GM19240 (cell line): ENCODE data around the gene HCFC1.
A peak's percentile ranks its signal among the peaks of the same experiment; 100 is the strongest.

ENCODE experiments used
- DNase-seq: peaks from one replicate; pipeline ENCODE4 v3.0.0; 2011; ENCODE audit warnings: low spot score; ENCODE audit not compliant: insufficient read length

HCFC1 gene

GRCh38 chrX:153971450-153972367, at the start of gene HCFC1:
TSS of gene HCFC1 (minus strand) at chrX:153971818. CDS start at chrX:153970840, 978 bp downstream.
- peak; percentile 45 for DNase-seq

GRCh38 chrX:154021131-154021611, 49.6 kb upstream of the HCFC1 start:
- DNase-seq, result no peak

GRCh38 chrX:154020536-154021115, 49.0 kb upstream of the HCFC1 start:
- no peak for DNase-seq

GRCh38 chrX:154019633-154020528, 48.3 kb upstream of the HCFC1 start, which contains the start of gene IRAK1:
TSS of gene IRAK1 (minus strand) at chrX:154019902. CDS start at chrX:154019812, 90 bp downstream.
- no peak for DNase-seq

GRCh38 chrX:154019061-154019621, 47.5 kb upstream of the HCFC1 start:
- no peak for DNase-seq

GRCh38 chrX:154018518-154019060, 47.0 kb upstream of the HCFC1 start:
- DNase-seq, result no peak

GRCh38 chrX:154017766-154018517, 46.3 kb upstream of the HCFC1 start:
- no peak for DNase-seq

- no peak for DNase-seq
These were observed 44.9 kb upstream of the HCFC1 start for GRCh38 chrX:154016366-154017076.

GRCh38 chrX:154015581-154016264, 44.1 kb upstream of the HCFC1 start:
- no peak for DNase-seq

- no peak for DNase-seq
These were observed 43.1 kb upstream of the HCFC1 start for GRCh38 chrX:154014429-154015380.

- DNase-seq, result no peak
These were observed 42.2 kb upstream of the HCFC1 start for GRCh38 chrX:154013614-154014360.

- no peak for DNase-seq
These were observed 41.4 kb upstream of the HCFC1 start for GRCh38 chrX:154013001-154013421.

GRCh38 chrX:154012336-154012991, 40.8 kb upstream of the HCFC1 start:
- DNase-seq, result no peak

GRCh38 chrX:154011376-154012335, 40.0 kb upstream of the HCFC1 start:
- DNase-seq, result no peak
